Stimulated activated CD8-positive, alpha-beta memory T cell treated with anti-CD3 and anti-CD28 coated beads, Interleukin-12 subunit alpha, Interleukin-12 subunit beta, amount 100 ng/mL, for 24 hours (primary cell): ENCODE results near the gene PDE1C.

Source experiments
- DNase-seq: peaks from one replicate; pipeline ENCODE4 v3.0.0-alpha.2; 2020; ENCODE audit errors: extremely low read depth

PDE1C gene

GRCh38 chr7:32074787-32075585 is 4.8 kb upstream of the PDE1C start:
- no peak for DNase-seq

GRCh38 chr7:32073533-32073932 is 3.3 kb upstream of the PDE1C start:
- DNase-seq, result no peak

- DNase-seq, result no peak
These were observed 2.2 kb upstream of the PDE1C start for GRCh38 chr7:32072397-32072796.

- DNase-seq, result no peak
These were observed 1.4 kb upstream of the PDE1C start for GRCh38 chr7:32071466-32072091.

- DNase-seq, result no peak
These were observed 179 bp downstream of the PDE1C start for GRCh38 chr7:32070051-32070405.

- DNase-seq, result no peak
These were observed 1.0 kb downstream of the PDE1C start for GRCh38 chr7:32069116-32069650.

GRCh38 chr7:32068411-32069101 is 1.7 kb downstream of the PDE1C start:
- DNase-seq, result no peak

- no peak for DNase-seq
These were observed 3.8 kb downstream of the PDE1C start for GRCh38 chr7:32066441-32066840.

- DNase-seq, result no peak
These were observed 6.6 kb downstream of the PDE1C start for GRCh38 chr7:32063614-32064013.

- no peak for DNase-seq
These were observed 8.1 kb downstream of the PDE1C start for GRCh38 chr7:32062150-32062549.

- DNase-seq, result no peak
These were observed 8.9 kb downstream of the PDE1C start for GRCh38 chr7:32061346-32061745.

- DNase-seq, result no peak
These were observed 10.8 kb downstream of the PDE1C start for GRCh38 chr7:32059289-32060011.

- DNase-seq, result no peak
These were observed 12.2 kb downstream of the PDE1C start for GRCh38 chr7:32058002-32058401.

- no peak for DNase-seq
These were observed 13.4 kb downstream of the PDE1C start for GRCh38 chr7:32056767-32057166.

- no peak for DNase-seq
These were observed 17.0 kb downstream of the PDE1C start for GRCh38 chr7:32053204-32053603.

GRCh38 chr7:32051128-32051527 is 19.1 kb downstream of the PDE1C start:
- DNase-seq, result no peak

GRCh38 chr7:32049599-32049998 is 20.6 kb downstream of the PDE1C start:
- no peak for DNase-seq

GRCh38 chr7:32048970-32049491 is 21.2 kb downstream of the PDE1C start:
- no peak for DNase-seq

- no peak for DNase-seq
These were observed 22.4 kb downstream of the PDE1C start for GRCh38 chr7:32047801-32048200.

- DNase-seq, result no peak
These were observed 23.1 kb downstream of the PDE1C start for GRCh38 chr7:32047075-32047474.

- no peak for DNase-seq
These were observed 25.0 kb downstream of the PDE1C start for GRCh38 chr7:32045228-32045627.

- no peak for DNase-seq
These were observed 25.5 kb downstream of the PDE1C start for GRCh38 chr7:32044739-32045138.
